Kidney epithelial cell (primary cell): ENCODE results near the gene WNT6. TPM values are rescaled to one million over a fixed set of nuclear protein-coding genes. Genes with fewer than 3 reads are reported as not detected.

Experiments
- DNase-seq: peaks from one replicate; pipeline ENCODE4 v3.0.0-alpha.2; 2010; ENCODE audit warnings: low read depth
- H3K27me3 ChIP-seq: 2 replicates; pipeline ENCODE4 v1.6.0; 2011; ENCODE audit warnings: low read length; ENCODE audit not compliant: control insufficient read depth, insufficient read depth
- H3K36me3 ChIP-seq: 2 replicates; pipeline ENCODE4 v1.5.1; 2011; ENCODE audit warnings: low read length; ENCODE audit not compliant: control insufficient read depth, insufficient read depth
- H3K4me3 ChIP-seq: 2 replicates; pipeline ENCODE4 v1.5.1; 2011; ENCODE audit warnings: low read depth, mild to moderate bottlenecking, control low read depth, low read length
- total RNA-seq: library from RNA; depleted of rRNA; stranded (reverse); fragments of >200 nt; gene quantifications from 2 replicates; pipeline ENCODE4 v1.2.3, GENCODE V29; 2015
- TF ChIP-seq, protein P1 (sequence below): IDR thresholded peaks from 2 replicates; pipeline ENCODE4 v1.5.1; 2011; ENCODE audit warnings: mild to moderate bottlenecking, moderate library complexity, low read length, control low read depth, inconsistent platforms; ENCODE audit not compliant: insufficient read depth, poor library complexity, severe bottlenecking

Gene WNT6
- total RNA-seq, 1 donor from 2014 or later = 1.2 TPM

DNA sequence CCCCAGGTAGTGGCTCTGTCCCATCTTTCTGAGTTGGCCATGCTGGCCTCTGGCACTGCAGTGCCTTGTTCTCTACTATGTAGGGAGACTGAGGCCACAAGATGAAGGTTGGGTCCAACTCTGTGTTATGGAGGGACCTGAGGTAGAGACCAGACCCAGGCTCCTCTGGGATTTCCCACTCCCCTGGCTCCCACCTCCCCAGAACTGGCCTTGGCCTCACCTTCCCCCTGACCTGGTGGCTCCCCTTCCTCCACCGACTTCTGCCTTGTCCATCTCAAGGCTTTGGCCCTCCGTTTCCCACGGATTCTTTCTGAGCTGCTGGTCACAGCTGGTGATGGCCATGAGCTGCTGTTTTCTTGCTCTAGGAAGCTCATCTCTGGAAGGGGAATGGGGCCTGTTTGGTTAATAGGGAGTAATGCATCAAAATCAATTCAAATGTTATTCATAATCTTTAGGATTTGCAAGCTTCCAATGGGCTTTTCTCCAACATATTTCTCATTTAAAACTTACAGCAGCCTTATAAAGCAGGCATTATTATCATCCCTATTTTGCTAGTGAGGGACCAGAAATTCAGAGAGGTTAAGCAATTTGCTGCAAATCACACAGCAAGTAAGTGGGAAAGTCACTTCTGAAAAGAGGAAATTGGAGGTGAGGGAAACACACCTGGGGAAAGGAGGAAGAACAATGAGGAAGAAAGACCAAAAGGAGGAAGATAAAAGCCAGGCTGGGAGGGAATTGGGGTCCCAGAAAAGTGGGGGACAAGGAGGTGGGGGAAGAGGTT, 28.9 kb upstream of the WNT6 start:
- DNase-seq = no peak
- Histone ChIP-seq H3K27me3 (peaks cover 33% of the 10 kb centered on the region), H3K4me3 (no peak overlapping the region), H3K36me3 (no peaks in the 10 kb centered on the region)
- TF ChIP-seq, protein P1, sequence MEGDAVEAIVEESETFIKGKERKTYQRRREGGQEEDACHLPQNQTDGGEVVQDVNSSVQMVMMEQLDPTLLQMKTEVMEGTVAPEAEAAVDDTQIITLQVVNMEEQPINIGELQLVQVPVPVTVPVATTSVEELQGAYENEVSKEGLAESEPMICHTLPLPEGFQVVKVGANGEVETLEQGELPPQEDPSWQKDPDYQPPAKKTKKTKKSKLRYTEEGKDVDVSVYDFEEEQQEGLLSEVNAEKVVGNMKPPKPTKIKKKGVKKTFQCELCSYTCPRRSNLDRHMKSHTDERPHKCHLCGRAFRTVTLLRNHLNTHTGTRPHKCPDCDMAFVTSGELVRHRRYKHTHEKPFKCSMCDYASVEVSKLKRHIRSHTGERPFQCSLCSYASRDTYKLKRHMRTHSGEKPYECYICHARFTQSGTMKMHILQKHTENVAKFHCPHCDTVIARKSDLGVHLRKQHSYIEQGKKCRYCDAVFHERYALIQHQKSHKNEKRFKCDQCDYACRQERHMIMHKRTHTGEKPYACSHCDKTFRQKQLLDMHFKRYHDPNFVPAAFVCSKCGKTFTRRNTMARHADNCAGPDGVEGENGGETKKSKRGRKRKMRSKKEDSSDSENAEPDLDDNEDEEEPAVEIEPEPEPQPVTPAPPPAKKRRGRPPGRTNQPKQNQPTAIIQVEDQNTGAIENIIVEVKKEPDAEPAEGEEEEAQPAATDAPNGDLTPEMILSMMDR = no peak

DNA sequence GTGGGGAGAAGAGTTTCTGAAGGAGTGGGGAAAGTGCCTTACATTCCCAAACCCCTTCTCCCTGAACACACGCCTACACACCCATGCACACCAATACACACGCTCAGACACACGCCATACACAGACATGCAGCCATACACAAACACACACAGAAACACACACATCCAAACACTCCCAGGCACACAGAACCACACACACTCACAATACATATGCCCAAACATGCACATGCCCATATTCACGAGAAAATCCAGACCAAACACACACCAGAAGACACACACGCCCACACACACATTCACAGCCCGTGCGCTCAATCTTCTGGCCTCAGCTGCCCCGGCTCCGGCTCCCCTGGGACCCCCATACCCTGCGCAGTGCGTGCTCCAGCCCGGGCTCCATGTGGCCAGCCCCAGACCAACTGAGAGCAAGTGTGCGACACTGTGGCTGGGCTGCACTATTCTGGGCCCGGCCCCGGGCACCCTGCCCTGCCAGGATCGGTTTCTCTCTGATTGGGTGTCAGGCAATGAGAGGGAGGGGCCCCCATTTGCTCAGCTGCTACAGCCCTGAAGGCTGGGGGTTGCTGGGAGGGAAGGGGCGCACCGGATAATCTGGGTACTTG, 28.1 kb upstream of the WNT6 start, which contains the start of gene PRKAG3:
Gene PRKAG3, minus strand, starts transcription at position 426 of the 613 bp plus-strand sequence.
- TF ChIP-seq, protein P1 = no peak
- peaks cover 33% of the 10 kb centered on the region for H3K27me3 ChIP-seq
- no peak within 1 kb of the TSS for H3K4me3 ChIP-seq
- H3K36me3 ChIP-seq = no peaks in the 10 kb centered on the region
- no peak for DNase-seq

DNA sequence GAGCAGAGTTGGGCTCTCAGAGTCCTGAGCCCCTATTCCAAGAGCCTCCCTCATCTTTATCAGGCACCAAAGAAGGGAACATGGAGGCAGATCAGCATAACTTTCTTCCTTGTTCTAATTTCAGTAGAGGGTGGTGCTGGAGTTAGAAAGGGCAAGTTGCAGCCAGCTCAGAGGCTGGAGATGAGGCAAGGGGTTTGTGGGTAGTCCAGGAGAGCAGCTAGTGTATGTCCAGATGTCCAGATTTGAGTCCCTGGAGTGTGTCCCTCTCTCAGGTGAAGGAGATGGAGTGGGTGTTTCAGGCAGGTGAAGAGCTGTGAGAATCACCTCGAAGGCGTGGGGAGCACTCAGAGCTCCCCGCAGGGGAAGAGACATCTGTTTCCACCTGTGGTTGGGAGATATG, 27.5 kb upstream of the WNT6 start:
- H3K36me3 ChIP-seq = no peaks in the 10 kb centered on the region
- peaks cover 29% of the 10 kb centered on the region for H3K27me3 ChIP-seq
- H3K4me3 ChIP-seq = no peak overlapping the region
- DNase-seq = no peak
- TF ChIP-seq, protein P1 = no peak

DNA sequence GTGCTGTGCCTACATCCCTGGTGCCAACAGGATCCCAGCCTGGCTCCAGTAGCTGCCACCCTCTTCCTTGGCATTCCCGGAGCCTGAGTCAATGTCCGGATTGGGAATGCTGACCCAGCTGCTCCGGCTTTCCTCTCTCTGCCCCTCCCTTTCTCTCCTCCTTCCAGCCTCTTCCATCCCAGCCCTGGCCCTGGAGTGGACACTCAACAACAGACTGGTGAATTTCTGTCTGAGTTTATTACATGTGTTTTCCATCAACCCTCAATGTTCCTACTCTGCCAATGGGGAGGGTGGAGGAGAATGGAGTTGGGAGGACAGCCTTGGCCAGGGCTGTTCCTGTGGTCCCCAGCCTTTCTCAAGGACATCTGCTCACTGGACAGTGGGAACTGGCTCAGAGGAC, 27.1 kb upstream of the WNT6 start:
- no peak for DNase-seq
- TF ChIP-seq, protein P1 = no peak
- no peaks in the 10 kb centered on the region for H3K36me3 ChIP-seq
- no peak overlapping the region for H3K4me3 ChIP-seq
- H3K27me3 ChIP-seq = peaks cover 26% of the 10 kb centered on the region

DNA sequence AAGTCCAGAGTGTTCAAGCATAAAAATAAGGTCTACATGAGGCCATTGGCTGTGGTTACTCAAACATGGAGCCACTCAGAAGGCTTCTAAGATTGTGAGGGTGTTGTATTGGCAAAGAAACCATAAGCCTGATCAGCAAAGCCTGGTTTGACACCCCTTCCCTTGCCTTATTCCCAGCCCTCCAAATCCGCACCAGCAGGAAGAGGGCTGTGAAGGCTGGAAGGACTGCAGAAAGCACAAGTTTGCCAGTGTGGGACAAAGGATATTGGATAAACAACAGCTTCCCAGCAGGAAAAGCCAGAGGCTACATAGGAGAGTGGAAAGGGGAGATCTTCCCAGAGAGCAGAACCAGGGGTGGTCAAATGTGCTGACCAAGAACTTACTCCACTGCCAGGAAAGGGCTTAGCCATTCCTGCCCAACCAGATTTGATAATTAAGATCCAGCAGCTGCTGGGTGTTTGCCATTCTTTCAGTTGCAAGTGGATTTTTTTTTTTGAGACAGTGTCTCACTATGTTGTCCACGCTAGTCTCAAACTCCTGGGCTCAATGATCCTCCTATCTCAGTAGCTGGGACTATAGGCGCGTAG, 26.5 kb upstream of the WNT6 start:
- peaks cover 25% of the 10 kb centered on the region for H3K27me3 ChIP-seq
- TF ChIP-seq, protein P1 = no peak

DNA sequence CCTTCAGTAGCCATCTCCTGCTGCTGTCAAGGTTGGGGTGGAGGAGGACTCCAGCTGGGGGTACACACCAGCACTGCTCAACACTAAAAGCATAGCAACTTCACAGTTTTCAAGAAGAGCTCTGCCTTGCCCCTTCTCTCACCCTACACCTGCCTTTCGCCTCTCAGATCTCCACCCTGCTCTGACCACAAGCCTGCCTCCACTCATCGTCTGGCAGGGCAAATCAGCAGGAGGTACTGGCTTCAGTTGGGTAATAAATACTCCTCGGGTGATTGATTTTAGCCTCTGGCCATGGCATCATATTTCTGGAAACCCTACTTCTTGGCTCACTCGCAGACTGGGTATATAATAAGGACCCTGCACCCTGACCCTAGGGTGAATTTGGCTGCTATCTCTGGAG, 24.9 kb upstream of the WNT6 start:
- no peak overlapping the region for H3K4me3 ChIP-seq
- TF ChIP-seq, protein P1 = no peak
- peaks cover 21% of the 10 kb centered on the region for H3K27me3 ChIP-seq
- no peaks in the 10 kb centered on the region for H3K36me3 ChIP-seq
- no peak for DNase-seq

More for the DNA sequence above, 26.5 kb upstream of the WNT6 start:
- Histone ChIP-seq H3K36me3 (no peaks in the 10 kb centered on the region), H3K4me3 (no peak overlapping the region)
- DNase-seq = no peak
